Measurements from ENCODE around the gene PHF20.
"Not testable (repeated sequence)": the region's sequence is repeated elsewhere in the genome, so short reads cannot be mapped to it uniquely, and the experiment has no call there.

Gene PHF20

DNA sequence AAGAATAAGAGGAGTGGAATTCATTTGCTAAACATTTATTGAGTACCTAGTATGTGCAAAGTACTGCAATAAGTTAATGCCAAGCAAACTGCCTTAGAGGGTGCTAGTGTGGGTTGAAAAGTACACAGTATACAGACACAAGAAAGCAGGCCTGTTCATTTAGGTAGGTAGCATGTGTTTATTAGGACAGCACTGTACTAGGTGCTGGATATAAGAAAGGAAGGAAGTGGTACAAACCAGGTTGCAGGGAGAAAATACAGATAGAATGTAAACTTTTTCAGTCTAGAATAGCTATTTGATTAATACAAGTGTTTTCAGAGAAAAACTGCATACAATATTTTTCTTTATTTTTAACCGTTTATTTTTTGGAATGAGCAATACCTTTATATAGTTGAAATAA lies 68.1 kb downstream of the PHF20 start:
- no peak for DNase-seq (ENCODE audit: low spot score)

DNA sequence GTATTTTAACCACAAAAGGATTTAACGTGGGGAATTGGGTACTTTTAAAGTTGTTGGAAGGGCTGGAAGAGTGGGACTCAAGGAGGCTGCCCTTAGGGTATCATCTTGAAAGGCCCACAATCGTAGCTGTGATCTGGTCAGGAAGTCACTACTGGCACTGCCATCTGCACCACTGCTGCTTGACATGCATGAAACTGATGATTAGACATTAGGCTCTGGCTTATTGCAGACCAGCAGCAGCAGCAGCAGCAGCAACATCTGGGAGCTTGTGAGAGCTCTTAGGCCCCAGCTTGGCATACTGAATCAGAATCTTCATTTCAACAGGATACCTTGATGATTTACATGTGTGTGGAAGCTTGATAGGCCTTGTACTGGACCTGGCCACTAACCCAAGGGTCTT lies 68.6 kb downstream of the PHF20 start:
- no peak for DNase-seq (ENCODE audit: low spot score)

DNA sequence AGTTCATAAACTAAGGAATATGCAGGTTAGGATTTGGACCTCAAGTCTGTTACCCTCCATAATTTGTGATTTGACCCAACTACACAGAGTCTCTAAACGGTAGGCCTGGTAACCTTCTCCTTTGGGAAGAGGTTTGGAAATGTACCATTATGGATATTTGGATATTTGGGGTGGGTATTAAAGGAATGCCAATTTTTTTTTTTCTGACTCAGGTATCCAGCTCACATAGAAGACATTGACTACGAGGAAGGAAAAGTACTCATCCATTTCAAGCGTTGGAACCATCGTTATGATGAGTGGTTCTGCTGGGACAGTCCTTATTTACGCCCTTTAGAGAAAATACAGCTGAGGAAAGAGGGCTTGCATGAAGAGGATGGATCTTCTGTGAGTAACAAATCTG lies 70.5 kb downstream of the PHF20 start:
- DNase-seq (ENCODE audit: low spot score): no peak

DNA sequence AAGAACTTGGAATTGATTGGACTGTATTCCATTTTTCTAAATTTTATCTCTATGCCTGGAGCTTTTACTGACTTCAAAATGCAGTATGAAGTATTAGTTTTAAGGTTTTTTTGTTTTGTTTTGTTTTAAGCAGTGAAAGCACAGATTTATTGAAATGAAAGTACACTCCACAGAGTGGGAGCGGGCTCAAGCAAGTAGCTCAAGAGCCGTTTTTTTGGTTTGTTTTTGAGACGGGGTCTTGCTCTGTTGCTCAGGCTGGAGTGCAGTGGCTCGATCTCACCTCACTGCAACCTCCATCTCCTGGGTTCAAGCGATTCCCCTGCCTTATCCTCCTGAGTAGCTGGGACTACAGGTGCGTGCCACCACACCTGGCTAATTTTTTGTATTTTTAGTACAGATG lies 72.1 kb downstream of the PHF20 start:
- not testable (repeated sequence) for DNase-seq (ENCODE audit: low spot score)

DNA sequence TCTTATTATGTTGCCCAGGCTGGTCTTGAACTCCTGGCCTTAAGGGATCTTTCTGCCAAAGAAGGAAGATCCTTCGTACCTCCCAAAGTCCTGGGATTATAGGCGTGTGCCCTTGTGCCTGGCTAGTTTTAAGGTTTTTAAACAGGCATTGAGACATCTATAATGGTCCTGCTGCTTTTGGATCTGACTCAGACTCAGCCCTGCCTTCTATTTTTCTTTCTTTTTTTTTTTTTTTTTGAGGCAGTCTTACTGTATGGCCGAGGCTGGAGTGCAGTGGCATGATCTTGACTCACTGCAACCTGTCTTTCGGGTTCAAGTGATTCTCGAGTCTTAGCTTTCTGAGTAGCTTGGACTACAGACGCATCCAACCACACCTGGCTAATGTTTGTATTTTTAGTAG lies 73.7 kb downstream of the PHF20 start:
- DNase-seq (ENCODE audit: low spot score): no peak

DNA sequence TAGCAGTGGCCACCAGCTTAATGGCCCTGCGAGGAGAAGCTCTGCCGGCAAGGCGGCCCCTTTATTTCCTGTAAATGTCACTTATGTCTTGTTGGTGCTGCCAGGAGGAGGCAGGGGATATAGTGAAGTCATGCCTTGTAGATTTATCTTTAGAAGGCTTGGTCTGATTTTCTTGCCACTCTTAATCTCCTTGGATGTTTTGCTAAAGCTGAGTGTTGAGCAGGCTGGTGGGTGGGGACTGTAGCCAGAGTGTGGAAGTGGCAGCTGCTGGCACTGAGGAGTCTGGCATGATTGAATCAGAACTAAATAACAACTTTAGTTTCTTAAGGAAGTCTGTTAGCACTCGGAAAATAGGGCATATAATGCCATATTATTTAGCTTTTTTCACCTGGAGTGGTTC lies 77.9 kb downstream of the PHF20 start:
- no peak for DNase-seq (ENCODE audit: low spot score)

DNA sequence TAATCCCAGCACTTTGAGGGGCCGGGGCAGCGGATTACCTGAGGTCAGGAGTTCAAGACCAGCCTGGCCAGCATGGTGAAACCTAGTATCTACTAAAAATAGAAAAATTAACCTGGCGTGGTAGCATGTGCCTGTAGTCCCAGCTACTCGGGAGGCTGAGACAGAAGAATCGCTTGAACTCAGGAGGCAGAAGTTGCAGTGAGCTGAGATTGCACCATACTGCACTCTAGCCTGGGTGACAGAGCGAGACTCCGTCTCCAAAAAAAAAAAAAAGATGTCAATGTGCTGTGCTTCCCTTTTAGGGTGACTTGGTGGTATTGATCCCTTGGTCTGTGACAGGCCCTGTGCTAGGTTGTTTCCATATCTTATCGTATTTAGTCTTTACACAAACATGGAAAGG lies 79.8 kb downstream of the PHF20 start:
- not testable (repeated sequence) for DNase-seq (ENCODE audit: low spot score)

DNA sequence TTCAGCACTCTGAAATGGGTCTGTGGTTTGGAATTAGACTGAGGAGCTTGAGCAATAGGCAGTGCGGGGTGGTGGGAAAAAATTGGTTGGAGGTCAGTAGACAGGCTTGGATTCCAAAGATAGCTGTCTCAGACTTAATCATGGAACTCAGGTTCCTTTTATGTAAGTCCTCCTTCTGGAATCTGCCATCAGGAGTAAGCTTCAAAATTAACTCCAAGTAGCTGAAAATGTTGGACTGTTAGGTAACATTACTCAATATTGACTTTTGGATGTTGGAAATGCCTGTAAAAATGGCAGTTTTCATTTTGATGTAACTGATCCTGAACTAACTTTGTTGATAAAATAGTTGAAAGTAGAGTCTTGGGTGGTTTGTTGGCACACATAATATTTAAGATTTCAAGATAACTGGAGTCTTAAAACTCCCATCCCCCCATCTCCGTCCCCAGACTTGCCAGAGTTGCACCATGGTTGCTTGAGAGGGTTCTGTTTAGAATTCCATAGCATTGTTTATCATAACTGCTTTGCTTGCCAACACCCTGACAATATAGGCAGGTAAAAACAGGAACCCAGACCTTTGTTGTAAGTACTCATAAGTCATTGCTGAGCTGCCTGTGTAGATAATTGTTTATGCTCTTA lies 83.0 kb downstream of the PHF20 start:
- DNase-seq (ENCODE audit: low spot score): no peak

DNA sequence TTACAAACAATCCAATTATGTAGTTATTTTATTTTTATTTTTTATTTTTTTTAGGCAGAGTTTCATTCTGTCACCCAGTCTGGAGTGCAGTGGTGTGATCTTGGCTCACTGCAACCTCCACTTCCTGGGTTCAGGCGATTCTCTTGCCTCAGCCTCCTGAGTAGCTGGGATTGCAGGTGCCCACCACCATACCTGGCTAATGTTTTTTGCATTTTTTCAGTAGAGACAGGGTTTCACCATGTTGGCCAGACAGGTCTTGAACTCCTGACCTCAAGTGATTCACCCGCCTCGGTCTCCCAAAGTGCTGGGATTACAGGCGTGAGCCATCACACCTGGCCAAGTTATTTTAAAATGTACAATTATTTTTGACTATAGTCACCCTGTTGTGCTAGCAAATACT lies 83.8 kb downstream of the PHF20 start:
- DNase-seq (ENCODE audit: low spot score): not testable (repeated sequence)

DNA sequence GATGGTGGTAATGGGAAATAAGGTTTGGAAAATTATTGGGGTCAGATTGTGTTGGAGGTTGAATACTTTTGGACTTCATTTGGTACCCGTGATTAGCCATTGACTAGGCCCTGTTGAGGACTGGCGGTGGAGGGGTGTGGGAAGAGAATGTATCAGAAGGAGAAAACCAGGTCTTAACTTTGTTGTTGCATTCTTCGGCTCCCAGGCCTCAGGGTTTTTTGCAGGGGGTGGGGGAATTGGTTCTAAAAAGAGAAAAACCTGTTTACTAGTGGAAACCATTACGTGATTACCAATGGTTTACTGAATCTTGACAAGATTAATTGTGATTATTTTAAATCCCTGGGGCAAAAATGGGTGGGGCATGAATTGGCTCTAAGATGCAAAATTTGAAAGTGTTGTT lies 85.1 kb downstream of the PHF20 start:
- no peak for DNase-seq (ENCODE audit: low spot score)

DNA sequence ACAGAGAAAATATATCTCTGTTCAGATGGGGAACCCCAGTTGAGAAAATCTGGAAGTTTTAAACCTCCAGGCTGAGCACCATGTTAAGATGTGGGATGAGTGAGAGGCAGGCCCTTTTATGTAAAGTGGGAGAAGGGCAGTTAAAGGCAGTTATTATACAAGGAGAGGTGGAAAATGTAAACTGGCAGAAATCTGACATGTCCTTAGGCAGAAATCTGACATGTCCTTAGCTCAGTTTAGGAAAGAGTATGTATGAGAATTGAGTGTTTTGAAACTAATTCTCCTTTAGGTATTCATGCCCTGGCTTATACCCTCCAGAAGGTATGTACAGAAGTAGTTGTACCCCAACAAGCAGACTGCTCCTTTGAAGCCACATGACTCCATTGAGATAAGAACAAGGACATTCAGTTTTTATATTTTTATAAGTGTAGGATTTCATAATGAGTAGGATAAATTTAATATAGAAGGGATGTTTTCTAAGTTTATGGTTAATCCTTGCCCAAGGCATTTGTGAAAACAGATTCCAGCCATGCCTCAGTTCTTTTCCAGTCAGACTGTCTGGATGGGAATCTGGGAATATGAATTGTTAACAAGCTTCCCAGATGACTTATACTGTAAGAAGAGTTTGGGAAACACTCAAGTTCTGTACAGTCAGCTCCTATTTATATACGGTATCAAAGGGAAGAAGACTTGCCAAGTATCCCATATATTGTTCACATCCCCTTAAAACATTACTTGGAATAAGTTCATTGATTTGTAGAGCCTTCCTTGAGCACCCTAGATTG lies 94.8 kb downstream of the PHF20 start:
- no peak for DNase-seq (ENCODE audit: low spot score)

DNA sequence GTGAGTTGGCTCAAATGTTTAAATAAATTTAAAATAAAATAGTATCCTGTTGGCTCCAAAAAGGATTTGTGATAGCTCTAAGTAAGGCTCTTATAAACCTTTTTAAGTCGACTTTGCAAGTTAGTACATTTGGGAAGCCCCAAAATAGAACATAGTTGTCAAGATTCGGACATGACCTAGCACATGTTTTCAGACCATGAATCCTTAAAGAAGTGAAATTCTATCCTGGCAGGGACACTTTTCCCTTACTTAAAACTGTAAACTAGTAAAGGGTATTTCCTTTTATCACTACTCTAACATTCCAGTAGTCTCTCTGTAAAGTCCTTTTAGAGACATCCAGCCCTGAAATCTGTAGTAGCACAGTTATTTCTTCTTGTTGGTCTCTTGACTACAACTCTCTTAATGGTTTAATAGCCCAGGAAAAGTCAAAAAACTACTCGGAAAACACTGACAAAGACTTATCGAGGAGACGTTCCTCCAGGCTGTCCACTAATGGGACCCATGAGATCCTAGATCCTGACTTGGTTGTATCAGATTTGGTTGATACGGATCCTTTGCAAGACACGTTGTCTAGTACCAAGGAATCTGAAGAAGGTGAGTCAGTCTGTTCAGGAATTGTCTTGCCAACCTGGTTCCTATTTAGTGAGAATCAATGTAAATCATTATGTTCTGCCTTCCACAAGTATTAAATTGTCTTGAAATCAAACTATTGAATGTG lies 98.9 kb downstream of the PHF20 start:
- DNase-seq (ENCODE audit: low spot score): no peak

DNA sequence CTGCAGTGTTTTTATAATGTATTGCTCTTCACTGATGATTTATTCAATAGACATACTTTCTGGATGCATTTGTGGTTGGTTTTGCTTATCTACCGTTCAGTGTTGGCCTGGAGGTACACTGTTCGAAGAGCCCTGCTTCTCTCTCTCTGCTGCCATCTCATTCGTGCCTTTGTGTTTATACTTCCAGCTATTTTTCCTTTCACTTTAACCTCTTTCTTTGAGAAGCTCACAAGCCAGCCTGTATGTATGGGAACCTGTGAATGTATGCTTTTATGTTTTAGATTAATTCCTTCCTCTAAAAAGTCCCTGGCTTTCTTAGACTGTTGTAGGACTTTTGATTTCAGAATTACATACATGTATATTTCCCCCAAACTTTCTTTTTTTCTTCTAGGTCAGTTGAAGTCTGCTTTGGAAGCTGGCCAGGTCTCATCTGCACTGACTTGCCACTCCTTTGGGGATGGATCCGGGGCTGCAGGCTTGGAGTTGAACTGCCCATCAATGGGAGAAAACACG lies 99.5 kb downstream of the PHF20 start:
- DNase-seq (ENCODE audit: low spot score): peak; percentile 32

DNA sequence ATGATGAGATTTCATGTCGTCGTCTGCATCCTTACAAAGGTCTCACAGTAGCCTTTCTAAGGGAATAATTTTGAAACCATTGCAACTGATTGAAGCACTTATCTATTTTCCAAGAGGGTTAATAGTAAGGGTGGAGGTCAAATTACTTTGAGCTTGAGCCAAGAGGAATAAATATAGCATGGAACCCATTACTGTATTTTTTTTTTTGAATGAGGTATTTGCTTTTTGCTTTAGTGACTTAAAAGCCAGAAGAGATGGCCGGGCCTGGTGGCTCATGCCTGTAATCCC lies 104.2 kb downstream of the PHF20 start:
- DNase-seq (ENCODE audit: low spot score): no peak

DNA sequence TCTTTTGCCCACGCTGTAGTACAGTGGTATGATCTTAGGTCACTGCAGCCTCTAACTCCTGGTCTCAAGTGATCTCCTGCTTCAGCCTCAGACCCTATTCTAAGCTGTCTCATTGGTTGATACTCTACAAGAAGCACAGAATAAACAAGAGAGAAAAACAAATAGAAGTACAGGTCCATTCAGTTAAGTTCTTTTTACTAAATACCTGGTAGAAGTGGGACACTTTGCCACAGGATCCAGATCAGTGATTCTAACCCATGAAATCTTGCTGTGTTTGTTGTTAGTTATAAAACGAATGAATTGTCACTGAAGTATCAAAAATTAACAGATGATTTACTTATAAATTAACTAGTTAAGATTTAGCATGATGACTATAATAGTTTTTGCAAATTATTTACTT lies 105.8 kb downstream of the PHF20 start:
- DNase-seq (ENCODE audit: low spot score): no peak

DNA sequence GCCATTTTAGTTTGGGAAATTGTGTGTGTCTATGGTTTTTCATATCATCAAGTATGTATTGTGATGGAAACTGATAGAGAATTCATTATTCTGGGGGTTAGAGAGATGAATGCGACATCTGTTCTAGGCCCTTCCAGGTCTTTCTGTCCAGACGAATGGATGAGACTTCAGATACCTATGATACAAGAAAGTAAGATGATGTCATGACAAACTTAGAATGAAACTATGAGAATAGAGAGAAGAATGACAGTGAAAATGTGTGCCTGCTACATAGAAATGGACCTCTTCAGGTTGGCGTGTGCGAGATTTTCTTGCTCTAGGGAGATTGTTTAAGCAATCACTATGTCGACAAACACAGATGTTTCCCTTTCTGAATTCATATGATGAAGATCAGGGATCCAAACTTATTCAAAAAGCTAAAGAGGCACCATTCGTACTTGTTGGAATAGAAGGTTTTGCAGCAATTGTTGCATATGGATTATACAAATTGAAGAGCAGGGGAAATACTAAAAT lies 106.4 kb downstream of the PHF20 start:
- DNase-seq (ENCODE audit: low spot score): no peak

DNA sequence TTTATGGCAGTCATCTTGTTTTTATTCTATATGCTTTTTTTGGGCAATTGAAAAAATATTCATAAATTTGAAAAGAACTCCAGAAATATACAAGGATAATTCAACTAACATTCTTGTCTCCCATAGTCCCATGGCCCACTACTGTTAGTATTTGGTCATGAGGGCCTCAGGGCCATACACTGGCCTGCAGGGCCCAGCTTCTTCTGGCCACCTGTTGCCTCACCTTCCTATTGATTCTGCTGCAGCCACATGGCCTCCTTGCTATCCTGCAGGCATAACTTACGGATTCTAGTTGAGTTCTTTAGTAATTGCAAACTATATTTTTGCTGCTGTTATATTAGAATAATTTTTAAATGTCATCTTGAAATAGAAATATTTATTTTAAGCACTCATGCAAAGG lies 109.9 kb downstream of the PHF20 start:
- no peak for DNase-seq (ENCODE audit: low spot score)

DNA sequence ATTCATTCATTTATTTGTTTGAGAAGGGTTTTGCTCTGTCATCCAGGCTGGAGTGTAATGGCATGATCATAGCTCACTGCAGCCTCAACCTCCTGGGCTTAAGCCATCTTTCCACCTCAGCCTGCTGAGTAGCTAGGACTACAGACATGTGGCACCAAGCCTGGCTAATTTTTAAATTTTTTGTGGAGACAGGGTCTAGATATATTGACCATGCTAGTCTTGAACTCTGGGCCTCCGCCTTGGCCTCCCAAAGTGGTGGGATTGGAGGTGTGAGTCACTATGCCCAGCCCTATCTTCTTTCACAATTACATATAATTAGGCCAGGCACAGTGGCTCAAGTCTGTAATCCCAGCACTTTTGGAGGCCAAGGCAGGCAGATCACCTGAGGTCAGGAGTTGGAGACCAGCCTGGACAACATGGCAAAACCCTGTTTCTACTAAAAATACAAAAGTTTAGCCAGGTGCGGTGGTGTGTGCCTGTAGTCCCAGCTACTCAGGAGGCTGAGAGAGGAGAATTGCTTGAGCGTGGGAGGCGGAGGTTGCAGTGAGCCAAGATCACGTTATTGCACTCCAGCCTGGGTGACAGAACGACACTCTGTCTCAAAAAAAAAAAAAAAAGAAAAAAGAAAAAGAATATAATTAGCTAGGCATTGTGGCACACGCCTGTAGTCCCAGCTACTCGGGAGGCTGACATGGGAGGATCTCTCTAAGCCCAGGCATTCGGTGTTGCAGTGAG lies 110.8 kb downstream of the PHF20 start:
- not testable (repeated sequence) for DNase-seq (ENCODE audit: low spot score)

DNA sequence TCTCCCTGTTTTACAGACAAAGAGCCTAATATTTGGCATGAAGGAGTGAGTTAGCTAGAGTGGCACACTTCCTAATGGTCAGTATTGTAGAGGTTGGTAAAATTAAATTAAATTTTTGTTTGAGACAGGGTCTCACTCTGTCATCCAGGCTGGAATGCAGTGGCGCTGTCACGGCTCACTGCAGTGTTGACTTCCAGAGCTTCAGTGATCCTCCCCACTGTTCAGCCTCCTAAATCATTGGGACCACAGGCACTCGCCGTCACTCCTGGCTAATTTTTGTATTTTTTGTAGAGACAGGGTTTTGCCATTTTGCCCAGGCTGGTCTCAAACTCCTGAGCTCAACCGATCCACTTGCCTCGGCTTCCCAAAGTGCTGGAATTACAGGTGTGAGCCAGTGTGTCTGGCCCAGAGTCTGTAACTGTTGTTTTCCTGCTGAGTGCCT lies 111.5 kb downstream of the PHF20 start:
- no peak for DNase-seq (ENCODE audit: low spot score)

DNA sequence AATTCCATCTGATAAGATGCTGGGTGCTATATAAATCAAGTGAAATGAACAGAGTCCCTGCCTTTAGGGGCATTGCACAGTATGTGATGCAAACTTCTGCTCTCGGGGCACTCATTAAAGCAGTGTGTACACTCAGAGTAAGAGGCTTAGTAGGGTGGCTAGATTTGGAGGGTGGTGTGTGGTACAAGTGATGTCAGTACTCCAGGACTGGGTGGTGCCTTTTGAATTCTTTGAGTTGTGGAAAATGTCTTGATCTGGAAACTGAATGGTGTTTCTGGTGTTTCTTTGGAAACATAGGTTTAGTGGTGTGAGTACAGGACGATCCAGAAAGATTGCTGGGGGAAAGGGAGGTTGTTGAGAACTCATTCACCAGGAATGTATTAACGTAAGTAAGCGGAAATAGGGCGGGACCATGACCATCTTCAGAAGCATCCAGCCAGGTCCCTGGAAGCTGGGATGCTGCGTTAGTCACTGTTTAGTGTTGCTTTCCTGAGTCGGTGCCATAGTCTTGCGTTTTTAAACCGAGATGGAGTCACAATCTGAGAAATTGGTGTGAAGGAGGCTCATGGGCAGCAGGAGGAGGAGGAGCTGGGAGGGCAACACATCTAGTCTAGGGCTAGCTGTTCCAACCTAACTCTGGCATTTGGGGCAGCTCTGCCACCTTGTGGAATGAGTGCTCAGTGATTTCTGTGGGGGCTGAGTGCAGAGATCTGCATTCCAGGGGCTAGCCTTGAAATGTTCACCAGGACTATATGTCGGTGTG lies 112.1 kb downstream of the PHF20 start:
- DNase-seq (ENCODE audit: low spot score): peak; percentile 83

DNA sequence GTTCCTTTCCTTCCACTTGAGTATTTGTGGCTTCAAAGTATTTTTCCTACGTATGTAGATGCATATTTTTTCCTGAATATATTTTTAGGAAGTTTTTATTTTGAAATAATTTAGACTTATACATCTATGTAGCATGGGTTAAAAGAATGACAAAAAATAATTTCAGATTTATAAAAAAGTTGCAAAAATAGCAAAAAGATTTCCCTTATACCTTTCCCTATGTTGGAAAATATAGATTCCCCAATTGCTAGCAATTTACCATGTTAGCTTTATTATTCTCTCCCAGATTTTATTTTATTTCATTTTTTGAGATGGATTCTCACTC lies 112.7 kb downstream of the PHF20 start:
- no peak for DNase-seq (ENCODE audit: low spot score)

DNA sequence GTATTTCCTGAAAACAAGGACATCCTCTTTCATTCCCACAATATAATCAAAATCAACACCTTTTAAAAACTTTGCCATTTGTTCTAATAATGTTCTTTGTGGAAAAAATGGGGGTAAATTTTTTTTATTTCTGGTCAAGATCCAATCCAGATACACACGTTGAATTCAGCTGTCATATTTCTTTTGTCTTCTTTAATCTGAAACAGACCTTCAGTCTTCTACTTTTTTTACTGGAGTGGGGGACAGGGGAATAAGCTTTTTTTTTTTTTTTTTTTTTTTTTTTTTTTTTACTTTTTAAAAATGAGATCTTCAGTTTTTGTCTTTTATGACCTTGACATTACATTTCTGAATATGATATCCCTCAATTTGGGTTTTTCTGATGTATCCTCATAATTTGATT lies 113.4 kb downstream of the PHF20 start:
- DNase-seq (ENCODE audit: low spot score): no peak

Measured in AG08396 (cell line).